HEK293 (cell line): Measurements from ENCODE around the gene PRPF19.

Source experiments
- SP2 ChIP-seq: fragments of 450-650 bp; formaldehyde crosslinking; IDR thresholded peaks from 2 replicates; pipeline ENCODE4 v1.5.1; 2016; ENCODE audit warnings: missing biosample characterization, missing genetic modification characterization
- ZNF416 ChIP-seq: fragments of 450-650 bp; formaldehyde crosslinking; IDR thresholded peaks from 2 replicates; pipeline ENCODE4 v1.5.1; 2016; ENCODE audit warnings: missing biosample characterization, missing genetic modification characterization
- TF ChIP-seq, protein P1 (sequence below): fragments of 450-650 bp; formaldehyde crosslinking; IDR thresholded peaks from 2 replicates; pipeline ENCODE4 v1.5.1; 2016; ENCODE audit warnings: missing biosample characterization, missing genetic modification characterization

DNA sequence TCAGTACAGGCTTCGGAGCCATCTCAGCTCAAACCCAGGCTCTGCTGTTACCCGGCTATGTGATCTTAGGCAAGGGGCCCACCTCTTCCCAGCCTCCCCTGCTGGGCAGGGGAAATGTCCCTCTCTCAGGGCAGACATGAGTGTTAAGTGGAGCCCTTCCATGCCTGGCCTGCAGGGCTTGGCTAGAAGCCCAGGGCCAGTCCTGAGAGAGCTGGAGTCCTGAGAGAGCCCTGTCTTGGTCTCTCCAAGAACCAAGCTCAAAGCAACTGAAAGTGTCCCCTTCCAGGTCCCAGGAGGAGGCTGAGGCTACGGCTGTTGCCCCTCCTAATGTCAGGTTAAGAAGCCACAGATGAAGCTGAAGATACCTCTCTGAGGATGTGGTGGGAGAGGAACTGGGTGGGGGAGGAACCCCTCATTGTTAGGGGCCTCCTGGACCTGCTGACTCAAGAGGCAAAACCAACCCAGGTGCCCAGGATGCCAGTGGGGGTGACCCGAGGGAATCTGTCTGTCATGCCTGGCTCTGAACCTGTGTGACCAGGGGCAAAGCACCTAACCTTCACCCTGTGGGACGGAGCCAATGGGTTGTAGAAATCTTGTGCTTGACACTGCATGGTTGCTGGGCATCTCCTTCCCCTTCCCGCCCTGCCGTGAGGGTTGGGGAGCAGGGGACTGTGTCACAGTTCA is 34.9 kb downstream of the PRPF19 start:
- TF ChIP-seq, protein P1, sequence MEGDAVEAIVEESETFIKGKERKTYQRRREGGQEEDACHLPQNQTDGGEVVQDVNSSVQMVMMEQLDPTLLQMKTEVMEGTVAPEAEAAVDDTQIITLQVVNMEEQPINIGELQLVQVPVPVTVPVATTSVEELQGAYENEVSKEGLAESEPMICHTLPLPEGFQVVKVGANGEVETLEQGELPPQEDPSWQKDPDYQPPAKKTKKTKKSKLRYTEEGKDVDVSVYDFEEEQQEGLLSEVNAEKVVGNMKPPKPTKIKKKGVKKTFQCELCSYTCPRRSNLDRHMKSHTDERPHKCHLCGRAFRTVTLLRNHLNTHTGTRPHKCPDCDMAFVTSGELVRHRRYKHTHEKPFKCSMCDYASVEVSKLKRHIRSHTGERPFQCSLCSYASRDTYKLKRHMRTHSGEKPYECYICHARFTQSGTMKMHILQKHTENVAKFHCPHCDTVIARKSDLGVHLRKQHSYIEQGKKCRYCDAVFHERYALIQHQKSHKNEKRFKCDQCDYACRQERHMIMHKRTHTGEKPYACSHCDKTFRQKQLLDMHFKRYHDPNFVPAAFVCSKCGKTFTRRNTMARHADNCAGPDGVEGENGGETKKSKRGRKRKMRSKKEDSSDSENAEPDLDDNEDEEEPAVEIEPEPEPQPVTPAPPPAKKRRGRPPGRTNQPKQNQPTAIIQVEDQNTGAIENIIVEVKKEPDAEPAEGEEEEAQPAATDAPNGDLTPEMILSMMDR (tag by site-specific recombination) = no peak
- no peak for TF ChIP-seq SP2 (tag by site-specific recombination)
- TF ChIP-seq ZNF416 (tag by site-specific recombination) = no peak
